ENCODE measurements around the gene RAB23.

RAB23 gene

GRCh38 chr6:57221936-57222742 lies at the start of gene RAB23:
TSS of gene RAB23 (minus strand) at chr6:57222307. CDS start at chr6:57210380, 11,927 bp downstream.
- peak within 1 kb of the TSS; percentile 91 for H3K4me3 ChIP-seq (ENCODE audit: low read depth, low read length)
- no peaks in the 10 kb centered on the region for H3K27me3 ChIP-seq (ENCODE audit: control insufficient read depth, insufficient read depth, low read length)
- peak within 1 kb of the TSS; percentile 83 for H3K9ac ChIP-seq (ENCODE audit: low read depth, low read length)
- H3K9me3 ChIP-seq (ENCODE audit: control insufficient read depth, insufficient read depth, low read length): no peaks in the 10 kb centered on the region
- H3K36me3 ChIP-seq (ENCODE audit: control insufficient read depth, insufficient read depth, low read length): no peaks in the 10 kb centered on the region
- H3K4me1 ChIP-seq (ENCODE audit: control insufficient read depth, insufficient read depth, low read length): peaks cover 4% of the 10 kb centered on the region

GRCh38 chr6:57268294-57268640 lies 46.2 kb upstream of the RAB23 start:
- Histone ChIP-seq H3K27me3 (ENCODE audit: control insufficient read depth, insufficient read depth, low read length) (no peaks in the 10 kb centered on the region), H3K4me1 (ENCODE audit: control insufficient read depth, insufficient read depth, low read length) (no peaks in the 10 kb centered on the region), H3K9me3 (ENCODE audit: control insufficient read depth, insufficient read depth, low read length) (no peaks in the 10 kb centered on the region), H3K36me3 (ENCODE audit: control insufficient read depth, insufficient read depth, low read length) (no peaks in the 10 kb centered on the region), H3K4me3 (ENCODE audit: low read depth, low read length) (no peak overlapping the region), H3K9ac (ENCODE audit: low read depth, low read length) (no peak overlapping the region)

- Histone ChIP-seq H3K36me3 (ENCODE audit: control insufficient read depth, insufficient read depth, low read length) (no peaks in the 10 kb centered on the region), H3K27me3 (ENCODE audit: control insufficient read depth, insufficient read depth, low read length) (no peaks in the 10 kb centered on the region), H3K9ac (ENCODE audit: low read depth, low read length) (no peak overlapping the region), H3K9me3 (ENCODE audit: control insufficient read depth, insufficient read depth, low read length) (no peaks in the 10 kb centered on the region), H3K4me3 (ENCODE audit: low read depth, low read length) (no peak overlapping the region), H3K4me1 (ENCODE audit: control insufficient read depth, insufficient read depth, low read length) (no peaks in the 10 kb centered on the region)
Observed at GRCh38 chr6:57267586-57268293, 45.6 kb upstream of the RAB23 start.

GRCh38 chr6:57265755-57266221 lies 43.7 kb upstream of the RAB23 start:
- Histone ChIP-seq H3K4me3 (ENCODE audit: low read depth, low read length) (no peak overlapping the region), H3K36me3 (ENCODE audit: control insufficient read depth, insufficient read depth, low read length) (no peaks in the 10 kb centered on the region), H3K9ac (ENCODE audit: low read depth, low read length) (no peak overlapping the region), H3K4me1 (ENCODE audit: control insufficient read depth, insufficient read depth, low read length) (no peaks in the 10 kb centered on the region), H3K9me3 (ENCODE audit: control insufficient read depth, insufficient read depth, low read length) (no peaks in the 10 kb centered on the region), H3K27me3 (ENCODE audit: control insufficient read depth, insufficient read depth, low read length) (no peaks in the 10 kb centered on the region)

GRCh38 chr6:57263739-57264138 lies 41.6 kb upstream of the RAB23 start:
- Histone ChIP-seq H3K4me3 (ENCODE audit: low read depth, low read length) (no peak overlapping the region), H3K9ac (ENCODE audit: low read depth, low read length) (no peak overlapping the region), H3K27me3 (ENCODE audit: control insufficient read depth, insufficient read depth, low read length) (no peaks in the 10 kb centered on the region), H3K4me1 (ENCODE audit: control insufficient read depth, insufficient read depth, low read length) (no peaks in the 10 kb centered on the region), H3K9me3 (ENCODE audit: control insufficient read depth, insufficient read depth, low read length) (no peaks in the 10 kb centered on the region), H3K36me3 (ENCODE audit: control insufficient read depth, insufficient read depth, low read length) (no peaks in the 10 kb centered on the region)

- no peaks in the 10 kb centered on the region for H3K4me1 ChIP-seq (ENCODE audit: control insufficient read depth, insufficient read depth, low read length)
- H3K27me3 ChIP-seq (ENCODE audit: control insufficient read depth, insufficient read depth, low read length): no peaks in the 10 kb centered on the region
- no peak overlapping the region for H3K9ac ChIP-seq (ENCODE audit: low read depth, low read length)
- no peaks in the 10 kb centered on the region for H3K36me3 ChIP-seq (ENCODE audit: control insufficient read depth, insufficient read depth, low read length)
- no peak overlapping the region for H3K4me3 ChIP-seq (ENCODE audit: low read depth, low read length)
- no peaks in the 10 kb centered on the region for H3K9me3 ChIP-seq (ENCODE audit: control insufficient read depth, insufficient read depth, low read length)
Observed at GRCh38 chr6:57262901-57263694, 41.0 kb upstream of the RAB23 start.

- H3K4me3 ChIP-seq (ENCODE audit: low read depth, low read length): no peak overlapping the region
- no peaks in the 10 kb centered on the region for H3K27me3 ChIP-seq (ENCODE audit: control insufficient read depth, insufficient read depth, low read length)
- H3K9ac ChIP-seq (ENCODE audit: low read depth, low read length): no peak overlapping the region
- H3K4me1 ChIP-seq (ENCODE audit: control insufficient read depth, insufficient read depth, low read length): no peaks in the 10 kb centered on the region
- no peaks in the 10 kb centered on the region for H3K36me3 ChIP-seq (ENCODE audit: control insufficient read depth, insufficient read depth, low read length)
- no peaks in the 10 kb centered on the region for H3K9me3 ChIP-seq (ENCODE audit: control insufficient read depth, insufficient read depth, low read length)
Observed at GRCh38 chr6:57262488-57262887, 40.4 kb upstream of the RAB23 start.

- H3K36me3 ChIP-seq (ENCODE audit: control insufficient read depth, insufficient read depth, low read length): no peaks in the 10 kb centered on the region
- H3K9ac ChIP-seq (ENCODE audit: low read depth, low read length): no peak overlapping the region
Observed at GRCh38 chr6:57261926-57262325, 39.8 kb upstream of the RAB23 start.

GRCh38 chr6:57259064-57259463 lies 37.0 kb upstream of the RAB23 start:
- Histone ChIP-seq H3K9me3 (ENCODE audit: control insufficient read depth, insufficient read depth, low read length) (no peaks in the 10 kb centered on the region), H3K4me1 (ENCODE audit: control insufficient read depth, insufficient read depth, low read length) (no peaks in the 10 kb centered on the region), H3K4me3 (ENCODE audit: low read depth, low read length) (no peak overlapping the region), H3K36me3 (ENCODE audit: control insufficient read depth, insufficient read depth, low read length) (no peaks in the 10 kb centered on the region), H3K9ac (ENCODE audit: low read depth, low read length) (no peak overlapping the region), H3K27me3 (ENCODE audit: control insufficient read depth, insufficient read depth, low read length) (no peaks in the 10 kb centered on the region)

More at GRCh38 chr6:57261926-57262325, 39.8 kb upstream of the RAB23 start:
- Histone ChIP-seq H3K9me3 (ENCODE audit: control insufficient read depth, insufficient read depth, low read length) (no peaks in the 10 kb centered on the region), H3K4me1 (ENCODE audit: control insufficient read depth, insufficient read depth, low read length) (no peaks in the 10 kb centered on the region), H3K27me3 (ENCODE audit: control insufficient read depth, insufficient read depth, low read length) (no peaks in the 10 kb centered on the region), H3K4me3 (ENCODE audit: low read depth, low read length) (no peak overlapping the region)

GRCh38 chr6:57257911-57258541 lies 35.9 kb upstream of the RAB23 start:
- no peaks in the 10 kb centered on the region for H3K4me1 ChIP-seq (ENCODE audit: control insufficient read depth, insufficient read depth, low read length)
- H3K9me3 ChIP-seq (ENCODE audit: control insufficient read depth, insufficient read depth, low read length): no peaks in the 10 kb centered on the region
- H3K27me3 ChIP-seq (ENCODE audit: control insufficient read depth, insufficient read depth, low read length): no peaks in the 10 kb centered on the region
- H3K4me3 ChIP-seq (ENCODE audit: low read depth, low read length): no peak overlapping the region
- no peak overlapping the region for H3K9ac ChIP-seq (ENCODE audit: low read depth, low read length)
- H3K36me3 ChIP-seq (ENCODE audit: control insufficient read depth, insufficient read depth, low read length): no peaks in the 10 kb centered on the region

GRCh38 chr6:57256541-57256940 lies 34.4 kb upstream of the RAB23 start:
- Histone ChIP-seq H3K9me3 (ENCODE audit: control insufficient read depth, insufficient read depth, low read length) (no peaks in the 10 kb centered on the region), H3K36me3 (ENCODE audit: control insufficient read depth, insufficient read depth, low read length) (no peaks in the 10 kb centered on the region), H3K27me3 (ENCODE audit: control insufficient read depth, insufficient read depth, low read length) (no peaks in the 10 kb centered on the region), H3K4me1 (ENCODE audit: control insufficient read depth, insufficient read depth, low read length) (no peaks in the 10 kb centered on the region), H3K4me3 (ENCODE audit: low read depth, low read length) (no peak overlapping the region), H3K9ac (ENCODE audit: low read depth, low read length) (no peak overlapping the region)
